LoVo (cell line): Measurements from ENCODE around the gene POLR2M.

Source experiments
- DNase-seq: peaks from one replicate; pipeline ENCODE4 v3.0.0-alpha.2; 2016; ENCODE audit warnings: low spot score

Gene POLR2M

DNA sequence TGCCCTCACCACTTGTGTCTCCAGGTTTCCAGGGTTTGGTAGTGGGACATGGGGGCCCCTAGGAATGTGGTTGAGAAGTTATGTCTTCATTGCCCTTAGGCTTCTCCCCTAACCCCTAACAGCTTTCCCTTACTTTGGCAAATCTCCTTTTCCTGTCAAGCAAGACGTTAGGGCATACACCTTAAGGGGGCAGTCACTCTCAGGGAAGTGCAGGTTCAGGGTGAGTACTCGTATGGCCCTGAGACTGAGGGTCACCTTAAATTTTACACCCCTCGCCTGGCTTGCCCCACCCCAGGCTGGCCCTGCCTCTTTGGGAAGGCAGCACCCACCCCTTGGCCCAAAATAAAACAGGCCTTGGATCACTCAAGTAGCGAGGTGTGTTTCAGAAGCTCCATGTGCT lies 33.5 kb downstream of the POLR2M start:
- DNase-seq, result no peak

DNA sequence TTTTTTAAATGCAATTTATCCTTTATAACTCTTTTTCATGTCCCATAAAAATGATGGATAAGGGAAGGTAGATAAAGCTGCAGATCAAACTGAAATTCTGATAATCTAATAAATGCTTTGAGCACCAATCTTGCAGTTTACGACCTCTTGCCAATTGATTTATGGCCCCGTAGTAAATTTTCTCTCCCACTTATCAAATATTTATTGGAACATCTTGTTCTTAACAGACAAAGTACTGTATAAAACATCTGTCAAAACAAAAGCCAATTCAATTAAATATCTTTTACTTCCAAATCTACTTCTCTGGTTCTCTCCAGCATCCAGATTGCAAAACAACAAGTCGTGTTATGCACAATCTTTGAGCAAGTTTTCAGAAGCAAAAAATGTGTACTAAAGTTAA lies 34.6 kb downstream of the POLR2M start:
- DNase-seq, result no peak

DNA sequence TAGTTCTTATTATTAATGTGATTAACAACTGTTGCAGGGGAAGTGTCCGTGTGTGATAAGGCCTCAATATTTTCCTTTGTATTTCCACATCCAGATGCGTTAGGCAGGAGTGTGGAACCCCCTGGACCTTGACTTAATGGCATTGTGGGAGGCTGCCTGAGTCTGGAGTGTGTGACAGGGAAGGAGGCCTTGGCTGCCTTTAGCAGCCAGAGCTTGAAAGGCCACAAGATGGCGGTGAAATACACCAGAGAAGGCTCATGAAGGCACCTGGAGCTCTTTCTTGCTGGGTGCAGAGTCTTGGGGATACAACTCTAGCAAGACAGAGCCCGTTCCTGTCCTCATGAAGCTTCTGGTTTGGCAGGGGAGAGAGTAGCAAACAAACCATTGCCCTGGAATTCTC lies 36.9 kb downstream of the POLR2M start:
- no peak for DNase-seq

DNA sequence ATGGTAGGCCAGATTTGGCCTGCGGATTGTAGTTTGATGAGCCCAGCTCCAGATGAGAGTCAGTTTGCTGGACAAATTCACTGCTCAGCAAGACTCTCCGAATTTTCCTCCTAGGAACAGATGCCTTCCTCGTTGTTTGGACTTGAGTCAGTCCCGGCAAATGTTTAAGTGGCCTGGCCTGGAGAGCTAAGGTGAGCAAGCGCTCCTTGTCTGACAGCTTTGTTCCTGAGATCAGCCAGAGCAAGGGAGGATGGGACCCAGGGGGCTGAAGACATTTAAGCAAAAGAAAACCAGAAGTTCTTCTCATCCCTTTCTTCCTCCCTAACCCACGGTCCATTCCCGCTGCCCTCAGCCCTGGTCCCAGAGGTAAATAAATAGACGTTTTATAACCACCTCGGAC lies 40.3 kb downstream of the POLR2M start:
- no peak for DNase-seq

DNA sequence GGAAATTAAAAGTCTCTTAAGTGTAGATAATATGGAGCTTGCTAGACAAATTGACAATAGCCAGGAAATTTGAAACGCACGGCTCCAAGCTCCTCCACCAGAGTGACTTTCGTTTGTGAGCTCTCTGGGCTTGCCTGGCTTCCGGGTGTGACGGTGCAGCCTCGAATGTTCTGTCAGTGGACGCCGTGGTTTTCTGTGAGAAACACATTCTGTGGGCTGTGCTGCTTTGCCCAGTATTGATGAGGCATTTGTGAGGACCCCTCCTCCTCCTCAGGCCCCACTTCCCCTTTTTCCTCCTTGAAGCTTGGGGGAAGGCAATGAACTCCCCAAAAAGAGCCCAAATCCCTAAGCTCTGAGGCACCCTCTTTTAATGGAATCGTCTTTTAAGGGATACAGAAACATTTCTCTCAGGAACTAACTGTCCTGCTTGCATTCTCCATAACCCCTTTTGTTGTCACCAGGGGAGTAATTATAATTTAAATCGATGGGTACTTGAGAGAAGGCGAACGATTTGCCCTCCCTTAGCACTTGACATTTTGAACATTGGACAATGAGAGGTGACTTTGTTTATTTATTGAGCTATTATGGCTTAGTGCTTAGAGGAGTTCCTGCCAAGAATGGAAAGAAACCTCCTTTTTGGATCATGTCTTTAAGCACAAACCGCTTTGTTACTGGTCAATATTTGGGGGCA lies 40.8 kb downstream of the POLR2M start:
- no peak for DNase-seq

DNA sequence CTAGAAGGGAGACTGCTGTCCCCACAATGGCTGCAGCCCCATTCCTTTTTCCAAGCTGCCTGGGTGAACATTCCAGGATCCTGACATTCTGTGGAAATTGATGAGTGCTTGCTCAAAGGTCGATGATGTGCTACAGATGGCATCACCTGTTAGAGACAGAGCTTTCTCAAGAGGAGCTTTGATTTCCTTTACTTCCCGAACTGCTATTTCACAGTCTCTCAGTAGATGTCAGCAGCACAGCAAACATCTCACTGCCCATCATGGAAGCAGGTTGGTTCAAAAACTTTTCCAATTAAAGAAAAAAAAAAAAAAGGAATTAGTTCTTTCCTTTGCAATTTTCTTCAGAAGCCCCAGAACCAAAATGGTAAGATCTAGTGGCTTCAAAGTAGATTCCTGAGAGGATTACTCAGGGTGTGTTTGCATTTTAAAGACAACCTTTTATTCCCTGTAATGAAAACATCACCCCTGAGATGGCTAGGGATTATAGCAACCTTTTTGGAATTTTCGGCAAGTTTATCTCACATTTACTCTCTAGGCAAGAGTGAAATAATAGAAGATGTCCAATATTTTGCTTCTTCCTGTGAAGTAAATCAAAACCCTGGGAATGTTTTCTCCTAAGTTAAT lies 44.8 kb downstream of the POLR2M start:
- DNase-seq, result peak; percentile 29

DNA sequence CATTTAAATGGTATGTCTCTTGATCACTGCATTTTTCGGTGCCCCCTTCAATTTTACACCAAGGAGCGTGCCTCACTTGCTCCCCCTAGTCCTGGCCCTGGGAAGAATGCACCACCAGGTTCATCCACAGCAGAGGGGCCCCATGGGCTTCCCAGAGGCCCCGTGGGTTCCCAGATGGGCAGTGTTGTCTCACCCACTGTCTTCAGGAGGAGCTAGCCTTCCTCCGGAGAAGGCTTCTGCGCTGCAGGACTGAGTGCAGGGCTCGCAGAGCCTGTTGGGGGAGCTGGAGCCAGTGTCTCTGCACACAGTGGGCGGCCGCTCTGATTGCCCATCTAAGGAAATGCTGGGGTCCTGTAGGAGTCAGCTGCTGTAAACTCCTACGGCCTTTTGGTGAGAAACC lies 45.9 kb downstream of the POLR2M start:
- DNase-seq, result no peak

DNA sequence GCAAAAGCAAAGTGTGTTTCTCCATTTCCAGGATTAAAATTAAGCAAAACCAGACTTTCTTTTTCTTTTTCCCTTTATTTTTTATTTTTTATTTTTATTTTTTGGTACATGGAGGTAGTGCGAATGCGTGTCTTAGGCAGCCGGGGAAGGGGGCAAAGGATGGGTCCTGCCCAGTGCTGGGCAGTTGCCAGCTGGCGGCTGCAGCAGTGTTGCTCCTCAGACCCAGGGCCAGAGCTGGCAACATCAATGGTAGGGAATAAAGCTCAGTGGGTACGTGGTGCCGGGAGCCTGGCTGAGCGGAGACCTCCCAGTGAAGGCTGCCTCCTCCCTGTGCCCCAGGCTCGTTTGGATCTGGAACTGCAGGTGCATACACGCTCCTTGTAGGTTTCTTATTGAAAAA lies 46.3 kb downstream of the POLR2M start:
- DNase-seq, result no peak

DNA sequence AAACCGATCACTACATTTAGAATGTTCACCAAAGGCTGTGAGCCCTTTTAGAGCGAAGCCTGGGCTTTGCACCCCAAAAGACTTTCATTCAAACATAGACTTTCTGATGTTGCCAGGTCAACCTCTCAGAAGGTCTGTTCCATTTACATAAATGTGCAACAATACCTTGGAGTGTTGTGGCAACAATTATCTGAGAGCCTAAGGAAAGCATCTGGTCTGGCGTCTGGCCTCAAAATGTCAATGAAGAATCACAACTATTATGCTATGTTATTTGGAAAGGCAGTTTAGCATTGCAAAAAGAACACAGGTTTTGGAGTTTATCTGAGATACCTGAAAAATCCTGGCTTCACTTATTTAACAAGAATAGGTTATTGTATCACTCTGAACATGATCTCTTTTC lies 50.0 kb downstream of the POLR2M start:
- DNase-seq, result no peak

DNA sequence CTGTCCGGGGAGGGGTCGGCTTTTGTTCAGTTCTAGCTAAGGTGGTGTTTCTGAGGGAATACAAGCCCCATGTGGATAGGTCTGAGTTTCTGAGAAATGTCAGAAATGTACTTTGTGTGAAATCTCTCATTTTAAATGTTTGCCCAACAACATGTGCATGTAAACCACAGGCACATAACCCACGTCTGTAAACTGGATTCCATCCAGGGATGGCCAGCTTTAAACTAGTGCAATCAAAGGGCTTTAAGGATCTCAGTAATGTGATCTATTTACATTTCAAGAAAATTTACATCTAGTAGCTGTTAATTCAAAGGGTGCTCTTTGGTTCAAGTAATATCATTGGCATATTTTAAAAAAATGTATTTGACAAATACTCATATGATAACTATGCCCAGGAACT lies 52.0 kb downstream of the POLR2M start:
- DNase-seq, result no peak

DNA sequence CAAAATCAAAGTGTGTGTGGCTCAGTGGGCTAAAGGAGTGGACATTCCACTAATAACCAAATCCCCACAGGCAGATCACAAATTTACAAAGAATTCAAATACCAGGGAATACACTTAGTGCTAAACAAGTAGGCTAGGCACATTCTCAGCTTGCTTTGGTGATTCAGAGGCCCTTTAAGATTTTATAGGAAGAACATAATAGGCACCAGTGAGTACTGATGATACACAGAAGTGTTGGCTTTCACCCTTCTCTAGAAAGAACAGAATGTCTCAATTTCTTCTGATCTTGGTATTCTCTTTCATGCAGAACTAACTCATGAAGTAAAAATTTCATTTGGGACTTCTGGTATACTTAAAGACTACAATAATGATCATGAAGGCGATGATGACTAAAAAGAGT lies 55.0 kb downstream of the POLR2M start:
- DNase-seq, result no peak

DNA sequence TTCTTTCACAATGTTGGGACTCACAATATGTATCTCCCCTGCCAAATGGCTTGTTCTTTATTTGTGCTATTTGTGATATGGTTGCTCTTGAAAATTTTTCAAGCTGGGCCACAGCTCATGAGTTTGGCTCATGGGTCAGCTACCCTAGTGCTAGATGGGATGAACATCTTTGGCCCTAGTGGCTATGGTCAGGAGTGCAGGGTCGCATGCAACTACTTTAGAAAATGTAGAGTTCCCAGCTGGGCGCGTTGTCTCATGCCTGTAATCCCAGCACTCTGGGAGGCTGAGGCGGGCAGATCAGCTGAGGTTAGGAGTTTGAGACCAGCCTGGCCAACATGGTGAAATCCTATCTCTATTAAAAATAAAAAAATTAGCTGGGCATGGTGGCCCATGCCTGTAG lies 55.8 kb downstream of the POLR2M start:
- no peak for DNase-seq

DNA sequence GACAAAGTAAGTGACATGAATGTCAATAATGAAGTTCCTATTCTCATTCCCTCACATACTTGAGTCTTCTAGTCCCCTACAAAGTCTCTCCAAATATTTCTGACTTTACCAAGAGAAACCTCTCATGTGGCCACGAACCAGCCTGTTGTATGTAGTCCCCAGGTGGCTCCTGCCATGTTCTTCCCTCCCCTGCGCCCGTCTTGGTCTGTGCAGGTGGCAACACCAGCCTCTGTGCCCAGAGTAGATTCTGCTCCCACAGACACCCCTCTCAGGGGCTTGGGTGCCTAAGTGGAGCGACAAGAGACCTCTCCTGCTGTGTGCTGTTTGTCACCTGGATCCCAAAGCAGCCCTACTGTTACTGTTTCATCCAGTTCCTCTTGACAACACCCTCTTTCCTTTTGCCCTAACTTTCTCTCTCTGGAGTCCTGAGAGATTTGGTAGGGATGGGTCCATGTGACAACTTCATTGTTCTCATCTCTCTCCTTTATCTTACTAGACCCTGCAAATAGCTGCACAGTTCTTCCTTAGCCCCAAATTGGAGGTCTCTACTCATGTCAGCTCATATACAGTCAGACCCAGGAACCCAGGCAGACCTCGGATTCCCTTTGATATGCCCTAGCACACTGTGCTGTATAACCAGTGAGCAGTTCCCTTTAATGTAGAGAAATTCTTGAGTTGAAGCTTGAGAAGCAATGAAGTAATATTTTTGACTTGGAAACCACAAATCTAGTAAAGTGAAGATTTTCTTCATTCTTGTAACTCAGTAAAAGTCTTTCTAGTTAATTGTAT lies 56.9 kb downstream of the POLR2M start:
- no peak for DNase-seq
